ENCODE measurements around the gene SH2D4B.
A peak's percentile ranks its signal among the peaks of the same experiment; 100 is the strongest.

SH2D4B gene

DNA sequence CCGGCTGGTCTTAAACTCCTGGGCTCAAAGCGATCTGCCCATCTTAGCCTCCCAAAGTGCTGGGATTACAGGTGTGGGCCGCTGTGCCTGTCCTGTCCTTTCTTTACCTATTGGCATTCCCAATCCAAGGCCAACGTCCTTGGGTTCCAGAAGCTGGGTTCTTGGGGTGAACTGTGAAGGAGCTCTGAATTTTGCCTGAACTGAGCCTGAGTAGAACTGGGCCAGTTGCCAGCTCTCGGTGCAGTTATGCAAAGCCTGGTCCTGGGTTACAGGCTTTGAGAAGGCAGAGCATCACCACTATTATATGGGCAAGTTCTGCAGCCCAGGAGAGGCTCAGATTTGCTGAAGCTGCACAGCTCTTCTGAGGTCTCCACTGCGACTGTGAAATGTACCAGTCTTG, 24.6 kb upstream of the SH2D4B start:
- Mint-ChIP-seq H3K27ac (no peak overlapping the region), H3K4me3 (no peak overlapping the region), H3K4me1 (peaks cover 12 to 30% of the 10 kb centered on the region in 2 donors), H3K9me3 (no peaks in the 10 kb centered on the region), H3K27me3 (no peaks in the 10 kb centered on the region), H3K36me3 (peaks cover 38 to 57% of the 10 kb centered on the region in 2 donors)
- ATAC-seq (replicated peaks) (no peak), DNase-seq (no peak)

- H3K36me3 Mint-ChIP-seq, result peaks cover 38 to 58% of the 10 kb centered on the region in 2 donors
- DNase-seq (no peak), ATAC-seq (replicated peaks) (no peak)
- H3K4me1 Mint-ChIP-seq, result peaks cover 26 to 44% of the 10 kb centered on the region in 2 donors
- H3K4me3 Mint-ChIP-seq, result no peak overlapping the region
- H3K27me3 Mint-ChIP-seq, result no peaks in the 10 kb centered on the region
- no peaks in the 10 kb centered on the region for H3K9me3 Mint-ChIP-seq
- H3K27ac Mint-ChIP-seq, result no peak overlapping the region
These were observed 22.2 kb upstream of the SH2D4B start for GRCh38 chr10:80515511-80515910.

- DNase-seq, result no peak
- Mint-ChIP-seq H3K36me3 (peaks cover 41 to 62% of the 10 kb centered on the region in 2 donors), H3K27me3 (no peaks in the 10 kb centered on the region), H3K4me1 (peaks cover 30 to 47% of the 10 kb centered on the region in 2 donors), H3K4me3 (no peak overlapping the region), H3K27ac (no peak overlapping the region), H3K9me3 (no peaks in the 10 kb centered on the region)
- no peak for ATAC-seq (replicated peaks)
These were observed 21.8 kb upstream of the SH2D4B start for GRCh38 chr10:80515941-80516340.

- Mint-ChIP-seq H3K27ac (no peak overlapping the region), H3K4me3 (no peak overlapping the region), H3K9me3 (no peaks in the 10 kb centered on the region), H3K36me3 (peaks cover 41 to 63% of the 10 kb centered on the region in 2 donors), H3K27me3 (no peaks in the 10 kb centered on the region), H3K4me1 (peaks cover 31 to 42% of the 10 kb centered on the region in 2 donors)
- ATAC-seq (replicated peaks) (no peak), DNase-seq (no peak)
These were observed 21.1 kb upstream of the SH2D4B start for GRCh38 chr10:80516506-80517075.

DNA sequence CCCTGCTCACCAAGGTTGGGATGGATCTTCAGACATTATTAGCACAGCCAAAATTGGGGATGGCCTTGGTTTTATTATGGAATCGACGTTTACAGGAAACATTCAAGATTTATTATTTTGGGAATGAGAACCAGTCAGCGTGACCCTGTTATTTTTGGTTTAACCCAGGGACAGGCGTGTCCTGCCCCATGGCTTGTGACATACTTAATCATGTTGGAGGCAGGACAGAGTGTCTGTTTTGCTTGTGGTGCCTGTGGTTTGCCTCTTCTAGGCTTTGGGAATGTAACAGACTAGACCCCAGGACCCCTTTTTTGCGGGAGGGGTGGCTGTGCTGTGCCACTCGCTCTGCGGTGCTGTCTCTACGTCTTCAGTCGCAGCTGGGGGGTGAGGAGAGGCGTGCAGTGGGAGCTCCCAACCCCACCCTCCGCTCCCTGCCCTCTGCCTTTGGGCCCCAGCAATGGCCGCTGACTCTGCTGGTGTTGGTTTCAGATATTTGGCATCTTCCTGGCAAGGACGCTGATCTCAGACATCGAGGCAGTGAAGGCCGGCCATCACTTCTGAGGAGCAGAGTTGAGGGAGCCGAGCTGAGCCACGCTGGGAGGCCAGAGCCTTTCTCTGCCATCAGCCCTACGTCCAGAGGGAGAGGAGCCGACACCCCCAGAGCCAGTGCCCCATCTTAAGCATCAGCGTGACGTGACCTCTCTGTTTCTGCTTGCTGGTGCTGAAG, 20.1 kb upstream of the SH2D4B start:
- no peaks in the 10 kb centered on the region for H3K9me3 Mint-ChIP-seq
- no peaks in the 10 kb centered on the region for H3K27me3 Mint-ChIP-seq
- H3K36me3 Mint-ChIP-seq, result peaks cover 34 to 57% of the 10 kb centered on the region in 2 donors
- DNase-seq, result no peak
- no peak overlapping the region for H3K27ac Mint-ChIP-seq
- no peak for ATAC-seq (replicated peaks)
- peaks cover 31 to 41% of the 10 kb centered on the region in 2 donors for H3K4me1 Mint-ChIP-seq
- no peak overlapping the region for H3K4me3 Mint-ChIP-seq

GRCh38 chr10:80518143-80518806, 19.4 kb upstream of the SH2D4B start:
- Mint-ChIP-seq H3K27ac (peak overlapping the region; percentile 60), H3K27me3 (no peaks in the 10 kb centered on the region), H3K4me1 (peaks cover 33 to 41% of the 10 kb centered on the region in 2 donors), H3K4me3 (peak overlapping the region in 1 of 2 donors; percentile 4), H3K9me3 (no peaks in the 10 kb centered on the region), H3K36me3 (peaks cover 34 to 50% of the 10 kb centered on the region in 2 donors)
- DNase-seq (no peak), ATAC-seq (replicated peaks) (peak; percentile 70 to 77)

- no peak for DNase-seq
- ATAC-seq (replicated peaks), result peak; percentile 28 to 38
- Mint-ChIP-seq H3K27me3 (no peaks in the 10 kb centered on the region), H3K9me3 (no peaks in the 10 kb centered on the region), H3K4me1 (peaks cover 37 to 46% of the 10 kb centered on the region in 2 donors), H3K27ac (peak overlapping the region; percentile 60), H3K36me3 (peaks cover 34 to 47% of the 10 kb centered on the region in 2 donors), H3K4me3 (peak overlapping the region; percentile 4 to 39)
These were observed 18.8 kb upstream of the SH2D4B start for GRCh38 chr10:80518807-80519360.

- peaks cover 26 to 39% of the 10 kb centered on the region in 2 donors for H3K36me3 Mint-ChIP-seq
- no peak overlapping the region for H3K4me3 Mint-ChIP-seq
- H3K27ac Mint-ChIP-seq, result no peak overlapping the region
- H3K27me3 Mint-ChIP-seq, result no peaks in the 10 kb centered on the region
- ATAC-seq (replicated peaks), result no peak
- no peak for DNase-seq
- peaks cover 38 to 49% of the 10 kb centered on the region in 2 donors for H3K4me1 Mint-ChIP-seq
- no peaks in the 10 kb centered on the region for H3K9me3 Mint-ChIP-seq
These were observed 17.6 kb upstream of the SH2D4B start for GRCh38 chr10:80519936-80520650.

GRCh38 chr10:80520661-80521470, 16.8 kb upstream of the SH2D4B start:
- Mint-ChIP-seq H3K36me3 (peaks cover 24 to 39% of the 10 kb centered on the region in 2 donors), H3K27me3 (no peaks in the 10 kb centered on the region), H3K4me3 (no peak overlapping the region), H3K9me3 (no peaks in the 10 kb centered on the region), H3K27ac (no peak overlapping the region), H3K4me1 (peaks cover 38 to 49% of the 10 kb centered on the region in 2 donors)
- ATAC-seq (replicated peaks) (peak in 1 of 2 donors; percentile 33), DNase-seq (no peak)

DNA sequence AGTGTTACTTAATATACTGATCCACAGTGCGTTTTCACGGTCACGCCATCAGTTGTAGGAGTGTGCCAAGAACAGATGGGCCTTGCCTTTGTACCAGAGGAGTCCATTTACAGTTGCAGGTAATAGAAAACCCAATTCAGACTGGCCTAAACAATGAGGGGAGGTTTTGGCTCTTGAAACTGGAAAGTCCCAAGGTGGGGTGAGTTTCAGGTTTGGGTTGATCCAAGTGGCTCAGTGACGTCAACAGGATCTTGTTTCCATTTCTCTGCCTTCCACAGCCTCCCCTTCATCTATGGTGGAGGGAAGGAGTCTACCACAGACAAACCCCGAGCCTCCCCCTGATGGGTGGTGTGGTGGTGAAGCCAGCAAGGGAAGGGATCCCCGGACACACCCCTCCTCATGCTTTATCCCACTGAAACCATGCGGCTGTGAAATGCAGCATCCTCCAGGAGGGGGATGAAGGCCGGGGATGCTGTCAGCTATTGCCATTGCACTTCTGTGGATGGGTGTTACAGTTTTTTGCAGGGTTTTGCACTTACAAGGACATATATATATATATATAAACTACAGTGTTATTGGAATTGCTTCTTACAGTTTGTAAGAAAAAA, 14.8 kb upstream of the SH2D4B start:
- Mint-ChIP-seq H3K9me3 (no peaks in the 10 kb centered on the region), H3K27me3 (no peaks in the 10 kb centered on the region), H3K36me3 (peaks cover 12 to 21% of the 10 kb centered on the region in 2 donors), H3K4me1 (peaks cover 29 to 31% of the 10 kb centered on the region in 2 donors), H3K4me3 (no peak overlapping the region), H3K27ac (no peak overlapping the region)
- ATAC-seq (replicated peaks) (no peak), DNase-seq (no peak)

GRCh38 chr10:80523773-80524172, 13.9 kb upstream of the SH2D4B start:
- Mint-ChIP-seq H3K4me1 (peaks cover 22 to 29% of the 10 kb centered on the region in 2 donors), H3K27ac (no peak overlapping the region), H3K36me3 (peaks cover 6 to 11% of the 10 kb centered on the region in 2 donors), H3K9me3 (no peaks in the 10 kb centered on the region), H3K27me3 (no peaks in the 10 kb centered on the region), H3K4me3 (no peak overlapping the region)
- ATAC-seq (replicated peaks) (peak; percentile 33 to 44), DNase-seq (no peak)

- Mint-ChIP-seq H3K9me3 (no peaks in the 10 kb centered on the region), H3K4me1 (peaks cover 17 to 29% of the 10 kb centered on the region in 2 donors), H3K36me3 (peaks cover 6 to 7% of the 10 kb centered on the region in 2 donors), H3K27me3 (no peaks in the 10 kb centered on the region), H3K4me3 (no peak overlapping the region), H3K27ac (peak overlapping the region; percentile 27)
- ATAC-seq (replicated peaks), result peak in 1 of 2 donors; percentile 8
- no peak for DNase-seq
These were observed 13.4 kb upstream of the SH2D4B start for GRCh38 chr10:80524190-80524909.
